ENCODE data around the gene RNU6-9.
"Not testable (repeated sequence)": the region's sequence is repeated elsewhere in the genome, so short reads cannot be mapped to it uniquely, and the experiment has no call there.

RNU6-9 gene

GRCh38 chr19:878751-879561 lies 14.3 kb upstream of the RNU6-9 start:
- not testable (repeated sequence) for DNase-seq

GRCh38 chr19:879711-880438 lies 13.4 kb upstream of the RNU6-9 start:
- no peak for DNase-seq

- no peak for DNase-seq
Measured at GRCh38 chr19:881385-882071, 11.8 kb upstream of the RNU6-9 start.

GRCh38 chr19:882871-883497 lies 10.3 kb upstream of the RNU6-9 start:
- no peak for DNase-seq

- no peak for DNase-seq
Measured at GRCh38 chr19:883661-884211, 9.5 kb upstream of the RNU6-9 start.

GRCh38 chr19:884420-885211 lies 8.7 kb upstream of the RNU6-9 start:
- DNase-seq: no peak

- no peak for DNase-seq
Measured at GRCh38 chr19:885536-886224, 7.6 kb upstream of the RNU6-9 start.

GRCh38 chr19:887072-887471 lies 6.2 kb upstream of the RNU6-9 start:
- DNase-seq: no peak

GRCh38 chr19:887599-887998 lies 5.7 kb upstream of the RNU6-9 start:
- DNase-seq: no peak

GRCh38 chr19:888581-889385 lies 4.5 kb upstream of the RNU6-9 start:
- DNase-seq: no peak

GRCh38 chr19:889662-890295 lies 3.5 kb upstream of the RNU6-9 start:
- no peak for DNase-seq

- no peak for DNase-seq
Measured at GRCh38 chr19:890831-891230, 2.5 kb upstream of the RNU6-9 start.

GRCh38 chr19:891421-892200 lies 1.7 kb upstream of the RNU6-9 start:
- peak; percentile 52 for DNase-seq

GRCh38 chr19:892243-892893 lies 916 bp upstream of the RNU6-9 start:
- no peak for DNase-seq

GRCh38 chr19:896434-896833 lies 3.1 kb downstream of the RNU6-9 start:
- DNase-seq: no peak

- DNase-seq: no peak
Measured at GRCh38 chr19:896999-897398, 3.7 kb downstream of the RNU6-9 start.

GRCh38 chr19:897442-898039 lies 4.3 kb downstream of the RNU6-9 start:
- DNase-seq: no peak

GRCh38 chr19:898663-899062 lies 5.4 kb downstream of the RNU6-9 start:
- DNase-seq: peak; percentile 94
